ENCODE results near the gene MED27.

MED27 gene, protein sequence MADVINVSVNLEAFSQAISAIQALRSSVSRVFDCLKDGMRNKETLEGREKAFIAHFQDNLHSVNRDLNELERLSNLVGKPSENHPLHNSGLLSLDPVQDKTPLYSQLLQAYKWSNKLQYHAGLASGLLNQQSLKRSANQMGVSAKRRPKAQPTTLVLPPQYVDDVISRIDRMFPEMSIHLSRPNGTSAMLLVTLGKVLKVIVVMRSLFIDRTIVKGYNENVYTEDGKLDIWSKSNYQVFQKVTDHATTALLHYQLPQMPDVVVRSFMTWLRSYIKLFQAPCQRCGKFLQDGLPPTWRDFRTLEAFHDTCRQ

DNA sequence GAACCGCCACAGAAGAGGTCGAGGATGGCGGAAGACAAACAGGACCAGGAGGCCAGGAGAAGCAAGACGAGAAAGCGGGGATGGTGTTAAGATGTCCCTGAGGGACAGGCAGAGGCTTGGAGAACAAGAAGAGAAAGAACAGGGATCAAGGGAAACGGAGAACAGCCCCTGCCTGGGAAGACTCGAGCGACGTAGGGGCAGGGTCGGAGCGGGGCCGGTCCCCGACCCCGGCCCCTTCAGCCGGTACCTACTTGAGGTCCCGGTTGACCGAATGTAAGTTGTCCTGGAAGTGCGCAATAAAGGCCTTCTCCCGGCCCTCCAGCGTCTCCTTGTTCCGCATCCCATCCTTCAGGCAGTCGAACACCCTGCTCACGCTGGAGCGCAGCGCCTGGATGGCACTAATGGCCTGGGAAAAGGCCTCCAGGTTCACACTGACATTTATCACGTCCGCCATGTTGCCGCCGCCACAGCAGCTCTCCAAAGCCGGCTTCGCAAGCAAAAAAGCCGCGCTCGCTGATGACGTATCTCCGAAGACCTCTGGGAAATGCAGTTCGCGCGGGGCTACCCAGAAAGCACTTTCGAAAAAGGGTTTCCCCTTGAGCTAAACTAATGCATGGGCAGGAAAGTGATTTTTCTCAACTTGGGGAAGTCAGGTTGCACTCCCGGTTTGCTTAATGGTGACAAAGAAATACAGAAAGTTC, at the start of gene MED27:
TSS of gene MED27 (minus strand) at position 477 of the 701 bp plus-strand sequence. CDS start at position 454, 23 bp downstream.
- POLR2A ChIA-PET, result interaction anchor here (0.6 to 1.7 kb wide), 4 partner anchors 12 to 234 kb away, joined by 3 to 4 read pairs (median 3); no protein-coding TSS in a partner anchor
- CTCF ChIA-PET, result interaction anchor here (1.0 to 1.4 kb wide), 2 partner anchors 90 to 157 kb away, joined by 4 read pairs; no protein-coding TSS in a partner anchor
- Histone ChIP-seq H3K27ac (ENCODE audit: extremely low read depth, low read depth, low read length) (peak within 1 kb of the TSS; percentile 40; the same call in 1 of the 2 replicates), H3K9me3 (ENCODE audit: control insufficient read depth, insufficient read depth, low read depth, low read length) (no peaks in the 10 kb centered on the region), H3K36me3 (ENCODE audit: control insufficient read depth in 2 of 2, insufficient read depth in 1 of 2, low read length in 2 of 2) (peaks cover 6 to 25% of the 10 kb centered on the region in 2 experiments; a peak in 2 of 3 replicates), H3K4me1 (ENCODE audit: control insufficient read depth, insufficient read depth, low read length) (peaks cover 6% of the 10 kb centered on the region), H3K4me3 (ENCODE audit: low read depth, low read length) (peak within 1 kb of the TSS; percentile 75)
- TF ChIP-seq, protein P1, sequence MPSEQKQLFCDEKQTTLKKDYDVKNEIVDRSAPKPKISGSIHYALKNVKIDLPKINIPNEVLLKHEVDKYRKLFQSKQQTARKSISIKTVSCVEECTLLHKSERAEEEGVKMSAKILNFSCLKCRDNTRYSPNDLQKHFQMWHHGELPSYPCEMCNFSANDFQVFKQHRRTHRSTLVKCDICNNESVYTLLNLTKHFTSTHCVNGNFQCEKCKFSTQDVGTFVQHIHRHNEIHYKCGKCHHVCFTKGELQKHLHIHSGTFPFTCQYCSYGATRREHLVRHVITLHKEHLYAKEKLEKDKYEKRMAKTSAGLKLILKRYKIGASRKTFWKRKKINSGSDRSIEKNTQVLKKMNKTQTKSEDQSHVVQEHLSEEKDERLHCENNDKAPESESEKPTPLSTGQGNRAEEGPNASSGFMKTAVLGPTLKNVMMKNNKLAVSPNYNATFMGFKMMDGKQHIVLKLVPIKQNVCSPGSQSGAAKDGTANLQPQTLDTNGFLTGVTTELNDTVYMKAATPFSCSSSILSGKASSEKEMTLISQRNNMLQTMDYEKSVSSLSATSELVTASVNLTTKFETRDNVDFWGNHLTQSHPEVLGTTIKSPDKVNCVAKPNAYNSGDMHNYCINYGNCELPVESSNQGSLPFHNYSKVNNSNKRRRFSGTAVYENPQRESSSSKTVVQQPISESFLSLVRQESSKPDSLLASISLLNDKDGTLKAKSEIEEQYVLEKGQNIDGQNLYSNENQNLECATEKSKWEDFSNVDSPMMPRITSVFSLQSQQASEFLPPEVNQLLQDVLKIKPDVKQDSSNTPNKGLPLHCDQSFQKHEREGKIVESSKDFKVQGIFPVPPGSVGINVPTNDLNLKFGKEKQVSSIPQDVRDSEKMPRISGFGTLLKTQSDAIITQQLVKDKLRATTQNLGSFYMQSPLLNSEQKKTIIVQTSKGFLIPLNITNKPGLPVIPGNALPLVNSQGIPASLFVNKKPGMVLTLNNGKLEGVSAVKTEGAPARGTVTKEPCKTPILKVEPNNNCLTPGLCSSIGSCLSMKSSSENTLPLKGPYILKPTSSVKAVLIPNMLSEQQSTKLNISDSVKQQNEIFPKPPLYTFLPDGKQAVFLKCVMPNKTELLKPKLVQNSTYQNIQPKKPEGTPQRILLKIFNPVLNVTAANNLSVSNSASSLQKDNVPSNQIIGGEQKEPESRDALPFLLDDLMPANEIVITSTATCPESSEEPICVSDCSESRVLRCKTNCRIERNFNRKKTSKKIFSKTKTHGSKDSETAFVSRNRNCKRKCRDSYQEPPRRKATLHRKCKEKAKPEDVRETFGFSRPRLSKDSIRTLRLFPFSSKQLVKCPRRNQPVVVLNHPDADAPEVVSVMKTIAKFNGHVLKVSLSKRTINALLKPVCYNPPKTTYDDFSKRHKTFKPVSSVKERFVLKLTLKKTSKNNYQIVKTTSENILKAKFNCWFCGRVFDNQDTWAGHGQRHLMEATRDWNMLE (tag by site-specific recombination; conservative IDR thresholded peaks at IDR 0.05; ENCODE audit: low read depth), result peak; percentile 76
- TF ChIP-seq ZFP37 (tag by site-specific recombination; IDR thresholded peaks at IDR 0.05) (peak; percentile 75; the same call in 1 of the 2 replicates), ZNF571 (tag by site-specific recombination; IDR thresholded peaks at IDR 0.05) (no peak), ZNF133 (tag by site-specific recombination; IDR thresholded peaks at IDR 0.05) (no peak), ZNF660 (tag by site-specific recombination; IDR thresholded peaks at IDR 0.05) (peak; percentile 56; the same call in 1 of the 2 replicates), ZNF335 (tag by site-specific recombination; conservative IDR thresholded peaks at IDR 0.05) (peak; percentile 74), SCRT2 (tag by site-specific recombination; IDR thresholded peaks at IDR 0.05) (no peak), ZNF391 (tag by site-specific recombination; IDR thresholded peaks at IDR 0.05; ENCODE audit: borderline replicate concordance, low read depth) (no peak), ZNF843 (tag by site-specific recombination; IDR thresholded peaks at IDR 0.05) (no peak), HOXD13 (CRISPR knock-in tag; IDR thresholded peaks at IDR 0.05; ENCODE audit: borderline replicate concordance) (no peak), ZNF76 (tag by site-specific recombination; IDR thresholded peaks at IDR 0.05; ENCODE audit: borderline replicate concordance, low read depth) (peak; percentile 97), ZBTB48 (tag by site-specific recombination; IDR thresholded peaks at IDR 0.05) (peak; percentile 57; the same call in 1 of the 2 replicates), ZFP41 (tag by site-specific recombination; IDR thresholded peaks at IDR 0.05; ENCODE audit: borderline replicate concordance) (no peak), ZIC2 (tag by site-specific recombination; IDR thresholded peaks at IDR 0.05) (no peak), ZNF529 (tag by site-specific recombination; IDR thresholded peaks at IDR 0.05; ENCODE audit: insufficient replicate concordance) (no peak), KLF8 (tag by site-specific recombination; IDR thresholded peaks at IDR 0.05) (no peak), OSR2 (tag by site-specific recombination; IDR thresholded peaks at IDR 0.05) (no peak), ZNF558 (tag by site-specific recombination; IDR thresholded peaks at IDR 0.05) (no peak), KLF10 (tag by site-specific recombination; IDR thresholded peaks at IDR 0.05) (0 out of 2 replicates have a peak, but pooled peaks have one; percentile 32), ZNF707 (tag by site-specific recombination; IDR thresholded peaks at IDR 0.05) (no peak)
- TF ChIP-seq, protein P2, sequence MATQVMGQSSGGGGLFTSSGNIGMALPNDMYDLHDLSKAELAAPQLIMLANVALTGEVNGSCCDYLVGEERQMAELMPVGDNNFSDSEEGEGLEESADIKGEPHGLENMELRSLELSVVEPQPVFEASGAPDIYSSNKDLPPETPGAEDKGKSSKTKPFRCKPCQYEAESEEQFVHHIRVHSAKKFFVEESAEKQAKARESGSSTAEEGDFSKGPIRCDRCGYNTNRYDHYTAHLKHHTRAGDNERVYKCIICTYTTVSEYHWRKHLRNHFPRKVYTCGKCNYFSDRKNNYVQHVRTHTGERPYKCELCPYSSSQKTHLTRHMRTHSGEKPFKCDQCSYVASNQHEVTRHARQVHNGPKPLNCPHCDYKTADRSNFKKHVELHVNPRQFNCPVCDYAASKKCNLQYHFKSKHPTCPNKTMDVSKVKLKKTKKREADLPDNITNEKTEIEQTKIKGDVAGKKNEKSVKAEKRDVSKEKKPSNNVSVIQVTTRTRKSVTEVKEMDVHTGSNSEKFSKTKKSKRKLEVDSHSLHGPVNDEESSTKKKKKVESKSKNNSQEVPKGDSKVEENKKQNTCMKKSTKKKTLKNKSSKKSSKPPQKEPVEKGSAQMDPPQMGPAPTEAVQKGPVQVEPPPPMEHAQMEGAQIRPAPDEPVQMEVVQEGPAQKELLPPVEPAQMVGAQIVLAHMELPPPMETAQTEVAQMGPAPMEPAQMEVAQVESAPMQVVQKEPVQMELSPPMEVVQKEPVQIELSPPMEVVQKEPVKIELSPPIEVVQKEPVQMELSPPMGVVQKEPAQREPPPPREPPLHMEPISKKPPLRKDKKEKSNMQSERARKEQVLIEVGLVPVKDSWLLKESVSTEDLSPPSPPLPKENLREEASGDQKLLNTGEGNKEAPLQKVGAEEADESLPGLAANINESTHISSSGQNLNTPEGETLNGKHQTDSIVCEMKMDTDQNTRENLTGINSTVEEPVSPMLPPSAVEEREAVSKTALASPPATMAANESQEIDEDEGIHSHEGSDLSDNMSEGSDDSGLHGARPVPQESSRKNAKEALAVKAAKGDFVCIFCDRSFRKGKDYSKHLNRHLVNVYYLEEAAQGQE (tag by site-specific recombination; IDR thresholded peaks at IDR 0.05), result peak; percentile 26; the same call in 1 of the 2 replicates
- TF ChIP-seq, protein P3, sequence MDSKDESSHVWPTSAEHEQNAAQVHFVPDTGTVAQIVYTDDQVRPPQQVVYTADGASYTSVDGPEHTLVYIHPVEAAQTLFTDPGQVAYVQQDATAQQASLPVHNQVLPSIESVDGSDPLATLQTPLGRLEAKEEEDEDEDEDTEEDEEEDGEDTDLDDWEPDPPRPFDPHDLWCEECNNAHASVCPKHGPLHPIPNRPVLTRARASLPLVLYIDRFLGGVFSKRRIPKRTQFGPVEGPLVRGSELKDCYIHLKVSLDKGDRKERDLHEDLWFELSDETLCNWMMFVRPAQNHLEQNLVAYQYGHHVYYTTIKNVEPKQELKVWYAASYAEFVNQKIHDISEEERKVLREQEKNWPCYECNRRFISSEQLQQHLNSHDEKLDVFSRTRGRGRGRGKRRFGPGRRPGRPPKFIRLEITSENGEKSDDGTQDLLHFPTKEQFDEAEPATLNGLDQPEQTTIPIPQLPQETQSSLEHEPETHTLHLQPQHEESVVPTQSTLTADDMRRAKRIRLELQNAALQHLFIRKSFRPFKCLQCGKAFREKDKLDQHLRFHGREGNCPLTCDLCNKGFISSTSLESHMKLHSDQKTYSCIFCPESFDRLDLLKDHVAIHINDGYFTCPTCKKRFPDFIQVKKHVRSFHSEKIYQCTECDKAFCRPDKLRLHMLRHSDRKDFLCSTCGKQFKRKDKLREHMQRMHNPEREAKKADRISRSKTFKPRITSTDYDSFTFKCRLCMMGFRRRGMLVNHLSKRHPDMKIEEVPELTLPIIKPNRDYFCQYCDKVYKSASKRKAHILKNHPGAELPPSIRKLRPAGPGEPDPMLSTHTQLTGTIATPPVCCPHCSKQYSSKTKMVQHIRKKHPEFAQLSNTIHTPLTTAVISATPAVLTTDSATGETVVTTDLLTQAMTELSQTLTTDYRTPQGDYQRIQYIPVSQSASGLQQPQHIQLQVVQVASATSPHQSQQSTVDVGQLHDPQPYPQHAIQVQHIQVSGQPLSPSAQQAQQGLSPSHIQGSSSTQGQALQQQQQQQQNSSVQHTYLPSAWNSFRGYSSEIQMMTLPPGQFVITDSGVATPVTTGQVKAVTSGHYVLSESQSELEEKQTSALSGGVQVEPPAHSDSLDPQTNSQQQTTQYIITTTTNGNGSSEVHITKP (tag by site-specific recombination; IDR thresholded peaks at IDR 0.05), result peak; percentile 46; the same call in 1 of the 2 replicates
- TF ChIP-seq, protein P4, sequence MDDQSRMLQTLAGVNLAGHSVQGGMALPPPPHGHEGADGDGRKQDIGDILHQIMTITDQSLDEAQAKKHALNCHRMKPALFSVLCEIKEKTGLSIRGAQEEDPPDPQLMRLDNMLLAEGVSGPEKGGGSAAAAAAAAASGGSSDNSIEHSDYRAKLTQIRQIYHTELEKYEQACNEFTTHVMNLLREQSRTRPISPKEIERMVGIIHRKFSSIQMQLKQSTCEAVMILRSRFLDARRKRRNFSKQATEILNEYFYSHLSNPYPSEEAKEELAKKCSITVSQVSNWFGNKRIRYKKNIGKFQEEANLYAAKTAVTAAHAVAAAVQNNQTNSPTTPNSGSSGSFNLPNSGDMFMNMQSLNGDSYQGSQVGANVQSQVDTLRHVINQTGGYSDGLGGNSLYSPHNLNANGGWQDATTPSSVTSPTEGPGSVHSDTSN (CRISPR knock-in tag; IDR thresholded peaks at IDR 0.05), result no peak

Data from HEK293 (cell line).